BLaER1 treated with 17β-estradiol and CSF1 and Interleukin-3, amounts not matched to agents 10 nM and 100 nM (cell line): ENCODE data around the gene SMARCA2.
A peak's percentile ranks its signal among the peaks of the same experiment; 100 is the strongest.

Experiments
- H3K27ac ChIP-seq, 11 experiments: shearing (Covaris generic); formaldehyde crosslinking; 2 replicates each; pipeline ENCODE4 v1.8.1; 2022
- H3K27me3 ChIP-seq, 11 experiments: shearing (Covaris generic); formaldehyde crosslinking; 2 replicates each; pipeline ENCODE4 v1.8.1; 2022
- H3K36me3 ChIP-seq, 11 experiments: shearing (Covaris generic); formaldehyde crosslinking; 2 replicates each; pipeline ENCODE4 v1.8.1; 2022
- H3K4me1 ChIP-seq, 10 experiments: shearing (Covaris generic); formaldehyde crosslinking; 2 replicates each; pipeline ENCODE4 v1.8.1; 2022
- H3K4me2 ChIP-seq, 11 experiments: shearing (Covaris generic); formaldehyde crosslinking; 2 replicates each; pipeline ENCODE4 v1.8.1; 2022
- H3K4me3 ChIP-seq, 10 experiments: shearing (Covaris generic); formaldehyde crosslinking; 2 replicates each; pipeline ENCODE4 v1.8.1; 2022
- H3K9ac ChIP-seq, 11 experiments: shearing (Covaris generic); formaldehyde crosslinking; 2 replicates each; pipeline ENCODE4 v1.8.1; 2022
- H3K9me3 ChIP-seq, 11 experiments: shearing (Covaris generic); formaldehyde crosslinking; replicated peaks in 1 of 11; 2 replicates each; pipeline ENCODE4 v1.8.1; 2022
- H4K20me1 ChIP-seq, 11 experiments: shearing (Covaris generic); formaldehyde crosslinking; 2 replicates each; pipeline ENCODE4 v1.8.1; 2022
- Cebpa-rat ChIP-seq, 11 experiments: shearing (Covaris generic); IDR thresholded peaks; 2 replicates each; pipeline ENCODE4 v1.8.1; 2022

Gene SMARCA2

DNA sequence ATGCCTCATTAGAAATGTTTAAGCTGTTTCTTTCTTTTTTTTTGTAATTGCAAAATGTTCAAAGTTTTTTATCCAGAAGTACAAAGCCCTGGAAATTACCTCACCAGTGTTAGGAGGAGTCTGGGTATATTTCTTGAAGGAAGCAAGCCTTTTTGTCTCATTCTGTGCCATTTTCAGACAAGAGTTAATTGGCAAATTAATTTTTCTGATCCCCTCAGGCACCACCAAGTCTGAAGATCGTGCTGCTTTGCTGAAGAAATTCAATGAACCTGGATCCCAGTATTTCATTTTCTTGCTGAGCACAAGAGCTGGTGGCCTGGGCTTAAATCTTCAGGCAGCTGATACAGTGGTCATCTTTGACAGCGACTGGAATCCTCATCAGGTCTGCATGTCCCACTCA is 94.9 kb downstream of the SMARCA2 start:
- Histone ChIP-seq H3K27ac (no peak overlapping the region), H3K9ac (no peak overlapping the region), H3K27me3 (no peaks in the 10 kb centered on the region), H4K20me1 (no peaks in the 10 kb centered on the region), H3K4me2 (no peak overlapping the region), H3K36me3 (peaks cover 91 to 100% (median 97%) of the 10 kb centered on the region in 11 experiments), H3K9me3 (no peaks in the 10 kb centered on the region), H3K4me3 (no peak overlapping the region), H3K4me1 (no peaks in the 10 kb centered on the region)
- TF ChIP-seq Cebpa-rat (IDR thresholded peaks at IDR 0.05) = no peak

DNA sequence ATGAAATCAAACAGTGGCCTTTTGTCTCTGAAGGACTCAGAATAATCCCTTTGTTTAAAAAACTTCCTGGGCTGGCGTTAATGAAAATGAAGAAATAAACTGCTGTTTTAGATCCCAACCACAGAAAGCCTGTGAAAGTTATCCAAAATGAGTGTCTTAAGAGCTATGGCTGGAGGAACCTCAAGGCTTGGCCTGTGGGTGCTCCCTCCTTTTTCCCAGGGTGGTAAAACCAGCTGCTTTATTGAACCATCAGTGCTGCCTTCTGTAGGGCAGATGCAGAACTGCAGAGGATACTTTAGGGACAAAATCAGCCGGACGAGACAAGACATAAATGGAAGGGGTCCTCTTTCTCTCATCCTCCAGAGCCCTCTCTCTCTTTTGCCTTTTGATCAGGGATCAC is 100.9 kb downstream of the SMARCA2 start:
- H3K27me3 ChIP-seq = no peaks in the 10 kb centered on the region
- H3K9me3 ChIP-seq = no peaks in the 10 kb centered on the region
- H3K36me3 ChIP-seq = peaks cover 88 to 100% (median 96%) of the 10 kb centered on the region in 11 experiments
- no peaks in the 10 kb centered on the region for H3K4me1 ChIP-seq
- H3K4me3 ChIP-seq = no peak overlapping the region
- H3K27ac ChIP-seq = no peak overlapping the region
- no peak overlapping the region for H3K9ac ChIP-seq
- no peak for TF ChIP-seq Cebpa-rat (IDR thresholded peaks at IDR 0.05)
- H4K20me1 ChIP-seq = 0 out of 22 replicates have a peak, but pooled peaks cover 0 to 5% (median 0%) of the 10 kb centered on the region in 11 experiments
- H3K4me2 ChIP-seq = no peak overlapping the region

DNA sequence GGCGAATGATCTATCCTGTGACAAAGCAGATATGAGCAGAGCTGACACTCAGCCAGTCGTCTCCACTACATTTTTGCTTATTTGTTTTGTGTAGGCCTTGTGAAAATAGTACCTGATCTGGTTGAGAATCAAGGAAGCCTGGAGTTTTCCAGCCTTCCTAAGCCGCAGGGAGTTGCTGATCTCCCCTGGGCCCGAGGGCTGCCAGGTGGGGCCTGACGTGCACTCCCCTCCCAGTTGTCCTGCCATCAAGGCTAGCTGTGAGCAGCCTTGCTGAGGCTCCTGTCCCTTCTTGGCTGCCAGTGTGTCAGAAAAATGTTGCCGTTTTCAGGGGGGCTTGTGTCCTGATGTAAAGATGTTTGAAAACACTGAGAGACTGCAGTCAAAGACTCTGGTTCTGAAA is 102.4 kb downstream of the SMARCA2 start:
- no peak overlapping the region for H3K4me2 ChIP-seq
- peaks cover 82 to 100% (median 95%) of the 10 kb centered on the region in 11 experiments for H3K36me3 ChIP-seq

DNA sequence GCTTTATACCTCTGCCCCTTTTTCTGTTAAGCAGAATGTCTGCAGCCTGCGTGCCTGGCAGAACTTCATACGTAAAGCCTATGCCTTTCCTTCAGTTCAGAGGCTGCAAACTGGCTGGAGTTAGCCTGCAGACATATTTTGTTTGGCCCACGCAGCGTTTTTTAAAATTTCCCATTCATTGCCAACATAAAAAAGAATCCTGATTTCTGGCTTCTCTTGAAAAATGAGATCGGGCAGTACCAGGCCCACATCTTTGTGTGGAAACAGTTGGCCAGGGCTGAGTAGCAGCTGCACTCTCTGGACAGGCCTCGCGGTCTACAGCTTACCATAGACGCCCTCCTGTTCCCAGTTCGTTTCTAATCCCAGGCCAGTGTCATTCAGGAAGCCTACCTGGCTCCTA is 104.4 kb downstream of the SMARCA2 start:
- H4K20me1 ChIP-seq = peaks cover 0 to 7% (median 0%) of the 10 kb centered on the region in 11 experiments; a peak in 2 of 22 replicates
- no peaks in the 10 kb centered on the region for H3K27me3 ChIP-seq
- no peak overlapping the region for H3K27ac ChIP-seq
- peaks cover 83 to 100% (median 94%) of the 10 kb centered on the region in 11 experiments for H3K36me3 ChIP-seq
- H3K4me1 ChIP-seq = no peaks in the 10 kb centered on the region
- no peaks in the 10 kb centered on the region for H3K9me3 ChIP-seq
- no peak overlapping the region for H3K4me2 ChIP-seq
- H3K9ac ChIP-seq = no peak overlapping the region
- no peak for TF ChIP-seq Cebpa-rat (IDR thresholded peaks at IDR 0.05)
- no peak overlapping the region for H3K4me3 ChIP-seq

More for the DNA sequence above, 102.4 kb downstream of the SMARCA2 start:
- Histone ChIP-seq H3K4me1 (no peaks in the 10 kb centered on the region), H3K4me3 (no peak overlapping the region), H3K9me3 (no peaks in the 10 kb centered on the region), H3K27ac (no peak overlapping the region), H4K20me1 (0 out of 22 replicates have a peak, but pooled peaks cover 0 to 5% (median 0%) of the 10 kb centered on the region in 11 experiments), H3K9ac (no peak overlapping the region), H3K27me3 (no peaks in the 10 kb centered on the region)
- TF ChIP-seq Cebpa-rat (IDR thresholded peaks at IDR 0.05) = no peak

DNA sequence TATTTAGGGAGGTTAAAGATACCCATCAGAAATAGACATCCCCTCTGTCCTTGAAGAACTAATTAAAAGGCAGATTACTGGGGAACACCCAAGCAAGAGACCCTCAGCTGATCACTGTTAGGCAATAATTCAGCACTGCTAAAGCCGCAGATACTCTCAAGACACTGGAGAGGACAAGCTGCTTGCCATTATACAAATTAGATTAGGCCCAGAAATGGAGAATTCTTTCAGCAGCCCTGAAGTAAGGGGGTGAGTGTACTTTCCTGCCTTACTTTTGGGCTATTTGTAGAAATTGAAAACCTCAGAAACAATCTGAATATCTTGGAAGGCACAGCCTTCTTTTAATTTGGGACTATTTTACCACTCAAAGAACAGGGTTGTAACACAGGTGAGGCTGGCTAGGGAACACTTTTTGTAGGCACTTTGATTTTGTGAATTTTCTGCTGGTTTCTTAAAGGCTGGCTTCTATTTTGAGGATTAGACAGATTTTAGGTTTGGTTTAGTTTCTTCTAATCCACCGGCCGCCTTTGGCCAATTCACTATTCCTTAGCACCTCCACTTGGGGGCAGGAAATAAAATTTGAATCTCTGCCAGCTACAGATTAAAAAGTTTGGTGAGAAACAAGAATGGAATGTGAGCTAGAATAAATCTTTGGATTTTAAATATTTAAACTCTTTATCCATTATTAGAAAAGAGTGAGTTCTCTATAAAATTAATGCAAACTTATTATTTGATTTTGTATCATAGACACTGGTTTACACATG is 106.0 kb downstream of the SMARCA2 start:
- TF ChIP-seq Cebpa-rat (IDR thresholded peaks at IDR 0.05) = no peak
- Histone ChIP-seq H3K4me1 (peaks cover 8 to 12% (median 9%) of the 10 kb centered on the region in 10 experiments), H4K20me1 (peaks cover 0 to 22% (median 0%) of the 10 kb centered on the region in 11 experiments; a peak in 5 of 22 replicates), H3K9me3 (no peaks in the 10 kb centered on the region), H3K36me3 (peaks cover 79 to 100% (median 93%) of the 10 kb centered on the region in 11 experiments), H3K27me3 (no peaks in the 10 kb centered on the region), H3K4me3 (no peak overlapping the region), H3K27ac (no peak overlapping the region), H3K9ac (no peak overlapping the region), H3K4me2 (no peak overlapping the region)

DNA sequence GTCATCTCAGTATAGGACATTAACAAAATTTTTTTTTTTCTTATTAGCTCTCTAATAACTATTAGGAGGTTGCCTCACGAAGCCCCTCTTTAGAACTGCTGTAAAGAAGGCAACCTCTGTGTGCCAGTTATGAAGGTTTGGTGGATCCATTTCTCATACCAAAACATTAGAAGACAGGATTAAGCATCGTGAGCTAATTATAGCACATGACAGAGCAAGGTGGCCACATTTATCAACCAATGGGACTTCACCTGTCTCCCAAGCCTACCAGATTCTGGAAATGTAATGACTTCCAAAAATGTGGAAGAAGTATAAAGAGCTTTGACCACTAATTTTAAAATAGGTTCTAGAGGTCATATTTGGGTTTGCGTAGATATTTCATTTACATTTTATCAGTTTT is 107.2 kb downstream of the SMARCA2 start:
- TF ChIP-seq Cebpa-rat (IDR thresholded peaks at IDR 0.05) = no peak
- Histone ChIP-seq H3K9ac (no peak overlapping the region), H3K27ac (no peak overlapping the region), H3K4me2 (no peak overlapping the region), H3K4me3 (no peak overlapping the region), H3K9me3 (no peaks in the 10 kb centered on the region), H3K36me3 (peaks cover 75 to 100% (median 95%) of the 10 kb centered on the region in 11 experiments), H4K20me1 (peaks cover 0 to 34% (median 0%) of the 10 kb centered on the region in 11 experiments; a peak in 6 of 22 replicates), H3K27me3 (no peaks in the 10 kb centered on the region), H3K4me1 (peaks cover 15 to 22% (median 19%) of the 10 kb centered on the region in 10 experiments)

DNA sequence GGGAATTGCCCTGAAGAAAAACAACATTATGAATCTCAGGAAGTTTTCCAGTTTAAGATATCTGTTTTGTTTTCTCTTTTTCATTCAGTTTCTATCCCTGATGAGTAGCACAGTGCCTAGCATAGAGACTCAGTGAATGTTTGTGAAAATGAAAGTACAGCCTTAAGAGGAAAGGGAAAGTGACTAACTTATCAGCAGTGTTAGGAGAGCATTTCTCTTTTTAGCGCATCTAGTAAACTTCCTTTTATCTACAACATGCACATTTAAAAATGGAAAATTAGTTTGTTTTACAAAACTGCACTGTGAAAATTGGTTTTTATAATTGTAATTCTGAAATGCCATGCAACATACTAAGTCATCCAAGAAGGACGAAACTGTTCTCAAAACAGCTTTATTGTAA is 110.8 kb downstream of the SMARCA2 start:
- H3K4me1 ChIP-seq = peaks cover 19 to 36% (median 30%) of the 10 kb centered on the region in 10 experiments
- peak overlapping the region in 4 of 11 experiments; percentile 0 to 50 (median 8); a peak in 3 of 22 replicates for H3K27ac ChIP-seq
- H3K36me3 ChIP-seq = peaks cover 75 to 100% (median 91%) of the 10 kb centered on the region in 11 experiments
- no peaks in the 10 kb centered on the region for H3K9me3 ChIP-seq
- no peaks in the 10 kb centered on the region for H3K27me3 ChIP-seq
- peak overlapping the region; percentile 2 to 70 (median 42); a peak in 18 of 22 replicates for H3K4me2 ChIP-seq
- H3K4me3 ChIP-seq = no peak overlapping the region
- 0 out of 22 replicates have a peak overlapping the region, but pooled peaks of 1 of the 11 experiments have one; percentile 15 for H3K9ac ChIP-seq
- H4K20me1 ChIP-seq = peaks cover 0 to 70% (median 9%) of the 10 kb centered on the region in 11 experiments; a peak in 9 of 22 replicates
- no peak for TF ChIP-seq Cebpa-rat (IDR thresholded peaks at IDR 0.05)

DNA sequence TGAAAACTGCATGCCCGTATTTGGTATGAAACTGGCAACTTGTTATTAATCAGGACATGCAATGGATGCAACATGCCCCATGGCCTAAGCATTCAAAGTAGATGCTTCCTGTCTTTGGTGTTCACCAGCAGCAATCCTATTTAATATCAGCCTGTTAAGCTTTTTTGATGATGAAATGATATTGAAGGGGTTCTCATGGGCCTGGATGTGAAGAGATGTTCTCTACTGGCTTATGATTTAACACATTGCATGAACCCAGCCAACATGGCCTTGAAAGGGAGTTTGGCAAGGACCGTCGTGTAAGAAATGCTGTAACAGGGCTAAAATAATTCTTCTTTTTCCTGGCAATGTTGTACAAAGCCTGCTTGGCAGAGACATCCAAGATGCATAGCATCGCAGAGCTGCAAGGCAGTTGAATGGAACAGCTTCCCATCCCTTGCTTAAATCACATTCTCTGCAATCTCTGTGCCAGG is 111.2 kb downstream of the SMARCA2 start:
- H4K20me1 ChIP-seq = peaks cover 0 to 75% (median 9%) of the 10 kb centered on the region in 11 experiments; a peak in 11 of 22 replicates
- no peak for TF ChIP-seq Cebpa-rat (IDR thresholded peaks at IDR 0.05)
- peaks cover 19 to 36% (median 30%) of the 10 kb centered on the region in 10 experiments for H3K4me1 ChIP-seq
- peaks cover 73 to 100% (median 87%) of the 10 kb centered on the region in 11 experiments for H3K36me3 ChIP-seq
- H3K9me3 ChIP-seq = no peaks in the 10 kb centered on the region
- no peak overlapping the region for H3K9ac ChIP-seq
- H3K4me2 ChIP-seq = peak overlapping the region; percentile 2 to 70 (median 42); a peak in 17 of 22 replicates
- no peak overlapping the region for H3K4me3 ChIP-seq
- H3K27ac ChIP-seq = no peak overlapping the region
- H3K27me3 ChIP-seq = no peaks in the 10 kb centered on the region

DNA sequence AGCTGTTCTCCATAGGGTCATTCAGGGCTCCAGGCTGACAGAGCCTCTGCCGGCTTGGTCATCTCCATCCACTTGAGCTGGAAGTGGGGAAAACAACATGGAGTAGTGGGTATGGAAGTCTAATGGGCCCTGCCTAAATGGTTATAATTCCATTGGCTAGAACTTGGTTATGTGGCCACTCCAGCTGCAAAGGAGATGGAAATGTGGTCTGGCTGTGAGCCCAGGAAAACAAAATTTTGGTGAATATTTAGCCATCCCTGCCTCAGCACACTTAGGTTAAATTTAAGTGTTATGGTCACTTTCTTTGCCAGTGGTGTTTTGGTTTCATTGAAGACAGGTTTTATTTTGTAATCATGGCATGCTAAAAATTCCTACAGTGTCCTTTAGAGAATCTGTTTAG is 112.3 kb downstream of the SMARCA2 start:
- no peak overlapping the region for H3K27ac ChIP-seq
- H3K36me3 ChIP-seq = peaks cover 68 to 97% (median 87%) of the 10 kb centered on the region in 11 experiments
- H3K4me3 ChIP-seq = no peak overlapping the region
- H3K9ac ChIP-seq = no peak overlapping the region
- H3K9me3 ChIP-seq = no peaks in the 10 kb centered on the region
- H3K27me3 ChIP-seq = no peaks in the 10 kb centered on the region
- H3K4me1 ChIP-seq = peaks cover 26 to 46% (median 34%) of the 10 kb centered on the region in 10 experiments
- no peak for TF ChIP-seq Cebpa-rat (IDR thresholded peaks at IDR 0.05)
- peak overlapping the region in 1 of 11 experiments; percentile 32; a peak in 2 of 22 replicates for H3K4me2 ChIP-seq
- H4K20me1 ChIP-seq = peaks cover 0 to 86% (median 9%) of the 10 kb centered on the region in 11 experiments; a peak in 11 of 22 replicates
